Stomach (tissue), 9 donors: ENCODE data around the gene MED15. TPM values are rescaled to one million over a fixed set of nuclear protein-coding genes. Genes with fewer than 3 reads are reported as not detected.

Source experiments
- DNase-seq, 2 donors: peaks; one replicate each; pipeline versions ENCODE4 v3.0.0 to v3.0.0-alpha.2; 2013 to 2019
- H3K27ac ChIP-seq, 5 donors: fragments of 200-600 bp in 4 of 5; sonication (generic) in 4 of 5; one replicate each; pipeline ENCODE4 v1.5.1; 2013 to 2019; ENCODE audit warnings: mild to moderate bottlenecking in 1 of 5, moderate library complexity in 1 of 5
- H3K27me3 ChIP-seq, 3 donors: fragments of 200-600 bp; sonication (generic); one replicate each; pipeline ENCODE4 v1.5.1; 2017 to 2019; ENCODE audit warnings: mixed run types in 1 of 3
- H3K36me3 ChIP-seq, 4 donors: fragments of 200-600 bp; sonication (generic); 1 replicate in 3 of 4; 2 replicates in 1 of 4; pipeline ENCODE4 v1.5.1; 2016 to 2019
- H3K4me1 ChIP-seq, 4 donors: fragments of 200-600 bp; sonication (generic); one replicate each; pipeline ENCODE4 v1.5.1; 2016 to 2019
- H3K4me3 ChIP-seq, 4 donors: fragments of 200-600 bp; sonication (generic) in 3 of 4; one replicate each; pipeline ENCODE4 v1.5.1; 2016 to 2019; ENCODE audit warnings: mild to moderate bottlenecking in 1 of 4
- H3K9me3 ChIP-seq, 4 donors: fragments of 200-600 bp; sonication (generic); one replicate each; pipeline ENCODE4 v1.5.1; 2016 to 2019
- CTCF ChIP-seq, 7 experiments: fragments of 450-650 bp in 4 of 7; fragments of 200-600 bp in 3 of 7; sonication (generic) in 3 of 7; IDR thresholded peaks; one replicate each; pipeline ENCODE4 v1.5.1; 2016 to 2019; ENCODE audit warnings: antibody characterized with exemption in 7 of 7, control low read depth in 2 of 7, mild to moderate bottlenecking in 1 of 7
- EP300 ChIP-seq: sonication (generic); formaldehyde crosslinking; IDR thresholded peaks from one replicate; pipeline ENCODE4 v1.6.1; 2017; ENCODE audit warnings: antibody characterized with exemption
- POLR2A ChIP-seq, 4 donors: fragments of 450-650 bp; IDR thresholded peaks; one replicate each; pipeline ENCODE4 v1.6.1; 2016; ENCODE audit warnings: antibody characterized with exemption in 4 of 4, control low read depth in 2 of 4, mild to moderate bottlenecking in 1 of 4, moderate library complexity in 1 of 4
- POLR2AphosphoS5 ChIP-seq, 3 donors: sonication (generic); formaldehyde crosslinking; IDR thresholded peaks; one replicate each; pipeline ENCODE4 v1.6.1; 2016; ENCODE audit warnings: antibody characterized with exemption in 3 of 3
- WGBS, 5 donors: extraction: QIAGEN DNeasy Blood & Tissue Kit in 3 of 5; methylation state at CpG; one replicate each; pipeline versions ENCODE4 v1.1.5 to v1.1.7; 2013 to 2018; 5-methylcytosine and 5-hydroxymethylcytosine counted together
- intact Hi-C: fragments of 100-400 bp; cut with DNase I; formaldehyde crosslinking; loops from one replicate; pipeline ENCODE4 v1.15.1; 2023; ENCODE audit warnings: low total_unique reads
- polyA plus RNA-seq, 3 donors: library from polyadenylated mRNA; stranded (reverse); fragments of 200-250 nt; gene quantifications; one replicate each; pipeline ENCODE4 v1.2.3, GENCODE V29; 2013
- total RNA-seq, 5 donors: library from RNA; depleted of rRNA; stranded (reverse); fragments of >200 nt; gene quantifications; one replicate each; pipeline versions ENCODE4 v1.1.0 to v1.2.3, GENCODE V29; 2014 to 2016
- donor health status: healthy with polysubstance abuse.
- donor health status: Bipolar disorder and iron deficiency.
- donor health status: healthy.

Gene MED15
- total and polyA plus RNA-seq, 8 donors, result 28.3 to 289 (median 69.6) TPM

- WGBS, 5 donors, result 80 to 97% (median 93%) methylated on average over 4 of the region's 4 CpGs
- TF ChIP-seq EP300 (no peak), POLR2AphosphoS5 (IDR thresholded peaks at IDR 0.05) (no peak), CTCF (IDR thresholded peaks at IDR 0.05) (no peak), POLR2A (IDR thresholded peaks at IDR 0.05) (no peak)
- Histone ChIP-seq H3K27ac (no peak overlapping the region), H3K27me3 (no peaks in the 10 kb centered on the region), H3K36me3 (peaks cover 7 to 61% (median 49%) of the 10 kb centered on the region in 4 donors), H3K4me1 (peaks cover 0 to 31% (median 7%) of the 10 kb centered on the region in 4 donors), H3K9me3 (no peaks in the 10 kb centered on the region), H3K4me3 (no peak overlapping the region)
- intact Hi-C loops, result loop anchor here (5.0 kb wide), 1 partner anchor 38 kb away; no protein-coding TSS in a partner anchor
- no peak for DNase-seq
Measured at GRCh38 chr22:20459862-20460261, 47.5 kb upstream of the MED15 start.

GRCh38 chr22:20463324-20464095 is 43.9 kb upstream of the MED15 start:
- 46 to 78% (median 61%) methylated on average over 2 of the region's 2 CpGs for WGBS, 5 donors
- H3K27me3 ChIP-seq, result no peaks in the 10 kb centered on the region
- H3K27ac ChIP-seq, result peak overlapping the region; percentile 25 to 66 (median 43)
- TF ChIP-seq POLR2A (IDR thresholded peaks at IDR 0.05) (no peak), EP300 (no peak), POLR2AphosphoS5 (IDR thresholded peaks at IDR 0.05) (no peak), CTCF (IDR thresholded peaks at IDR 0.05) (no peak)
- intact Hi-C loops, result no loop called here
- H3K9me3 ChIP-seq, result no peaks in the 10 kb centered on the region
- H3K4me3 ChIP-seq, result no peak overlapping the region
- H3K36me3 ChIP-seq, result peaks cover 5 to 48% (median 41%) of the 10 kb centered on the region in 4 donors
- H3K4me1 ChIP-seq, result peaks cover 0 to 17% (median 3%) of the 10 kb centered on the region in 4 donors
- peak in 1 of 2 donors; percentile 34 for DNase-seq

GRCh38 chr22:20464096-20464614 is 43.3 kb upstream of the MED15 start:
- Histone ChIP-seq H3K27ac (peak overlapping the region in 4 of 5 donors; percentile 39 to 66 (median 50)), H3K27me3 (no peaks in the 10 kb centered on the region), H3K9me3 (no peaks in the 10 kb centered on the region), H3K4me1 (peaks cover 0 to 17% (median 3%) of the 10 kb centered on the region in 4 donors), H3K4me3 (no peak overlapping the region), H3K36me3 (peaks cover 5 to 49% (median 42%) of the 10 kb centered on the region in 4 donors)
- peak in 1 of 2 donors; percentile 49 for DNase-seq
- intact Hi-C loops, result no loop called here
- no peak for TF ChIP-seq CTCF (IDR thresholded peaks at IDR 0.05)
- no peak for TF ChIP-seq EP300
- no peak for TF ChIP-seq POLR2AphosphoS5 (IDR thresholded peaks at IDR 0.05)
- TF ChIP-seq POLR2A (IDR thresholded peaks at IDR 0.05), result no peak
- 82 to 87% (median 83%) methylated on average over 11 of the region's 11 CpGs for WGBS, 5 donors

GRCh38 chr22:20464912-20465758 is 42.3 kb upstream of the MED15 start:
- intact Hi-C loops, result no loop called here
- no peak for TF ChIP-seq POLR2AphosphoS5 (IDR thresholded peaks at IDR 0.05)
- TF ChIP-seq CTCF (IDR thresholded peaks at IDR 0.05), result no peak
- no peak for TF ChIP-seq POLR2A (IDR thresholded peaks at IDR 0.05)
- no peak for TF ChIP-seq EP300
- 94 to 97% (median 95%) methylated on average over 32 of the region's 32 CpGs for WGBS, 5 donors
- Histone ChIP-seq H3K27me3 (no peaks in the 10 kb centered on the region), H3K4me3 (no peak overlapping the region), H3K4me1 (peaks cover 0 to 17% (median 3%) of the 10 kb centered on the region in 4 donors), H3K27ac (peak overlapping the region in 1 of 5 donors; percentile 58), H3K36me3 (peaks cover 5 to 49% (median 42%) of the 10 kb centered on the region in 4 donors), H3K9me3 (no peaks in the 10 kb centered on the region)
- no peak for DNase-seq
